ENCODE results near the gene SULT1C4.
"Not testable (repeated sequence)": the region's sequence is repeated elsewhere in the genome, so short reads cannot be mapped to it uniquely, and the experiment has no call there.

The SULT1C4 gene

DNA sequence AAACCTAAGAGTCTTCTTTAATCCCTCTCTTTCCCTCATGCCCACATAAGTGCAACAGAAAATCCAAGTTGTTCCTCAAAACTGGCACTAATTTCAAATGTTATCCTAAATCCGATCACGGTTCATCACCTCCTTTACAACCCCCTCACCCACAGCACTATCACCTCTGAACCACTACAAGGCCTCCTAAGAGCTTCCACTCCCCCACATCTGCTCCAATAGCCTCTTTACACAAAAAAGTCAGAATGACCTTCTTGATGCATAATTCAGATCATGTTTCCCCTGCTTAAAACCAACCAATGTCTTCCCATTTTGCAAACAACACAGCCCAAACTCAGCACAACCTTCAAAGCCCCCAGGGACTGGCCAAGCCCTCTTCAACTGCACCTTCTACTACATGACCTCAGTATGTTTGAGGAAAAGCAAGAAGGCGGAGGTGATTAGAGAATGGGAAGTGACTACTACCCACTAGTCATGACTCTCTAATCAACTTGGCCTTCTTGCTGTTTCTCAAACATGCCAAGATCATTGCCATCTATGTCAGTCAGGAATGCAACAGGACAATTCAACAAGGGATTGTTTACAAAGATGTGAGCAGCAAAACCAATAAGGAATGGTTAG, 36.6 kb downstream of the SULT1C4 start:
- no peak for DNase-seq

DNA sequence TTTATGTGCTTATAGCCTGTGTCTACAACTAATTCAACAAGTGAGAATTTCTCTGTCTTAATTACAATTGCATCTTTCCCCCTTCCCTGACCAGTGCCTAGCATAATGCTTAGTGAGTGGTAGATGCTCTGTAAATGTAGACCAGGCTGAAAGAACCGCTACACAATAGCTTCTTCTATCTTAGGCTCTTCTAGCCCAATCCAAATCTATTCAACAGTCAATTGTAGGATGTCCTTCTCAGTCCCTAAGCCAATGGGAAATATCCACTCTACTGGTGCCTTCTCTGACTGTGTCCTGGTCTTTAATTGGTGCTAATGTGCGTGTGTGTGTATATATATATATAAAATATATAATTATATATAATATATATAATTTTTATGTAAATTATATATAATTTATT, 37.2 kb downstream of the SULT1C4 start:
- DNase-seq = no peak

DNA sequence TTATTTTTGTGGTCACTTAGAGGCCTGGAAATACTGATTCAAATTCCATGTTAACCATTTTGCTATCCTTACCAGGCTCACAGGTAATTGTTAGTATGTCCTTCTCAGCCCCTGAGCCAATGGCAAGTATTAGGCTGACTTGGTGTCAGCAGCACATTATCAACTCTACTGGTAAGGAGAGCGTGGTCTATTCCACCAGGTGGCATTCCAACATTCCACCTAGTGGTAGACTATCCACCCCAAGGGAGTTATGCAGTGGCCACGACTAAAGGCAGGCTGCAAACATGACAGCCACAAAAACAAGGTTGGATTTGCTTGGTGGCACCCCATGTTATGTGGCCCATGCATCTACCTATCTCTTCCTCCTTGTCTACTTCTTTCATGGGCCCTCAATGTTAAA, 39.5 kb downstream of the SULT1C4 start:
- no peak for DNase-seq

DNA sequence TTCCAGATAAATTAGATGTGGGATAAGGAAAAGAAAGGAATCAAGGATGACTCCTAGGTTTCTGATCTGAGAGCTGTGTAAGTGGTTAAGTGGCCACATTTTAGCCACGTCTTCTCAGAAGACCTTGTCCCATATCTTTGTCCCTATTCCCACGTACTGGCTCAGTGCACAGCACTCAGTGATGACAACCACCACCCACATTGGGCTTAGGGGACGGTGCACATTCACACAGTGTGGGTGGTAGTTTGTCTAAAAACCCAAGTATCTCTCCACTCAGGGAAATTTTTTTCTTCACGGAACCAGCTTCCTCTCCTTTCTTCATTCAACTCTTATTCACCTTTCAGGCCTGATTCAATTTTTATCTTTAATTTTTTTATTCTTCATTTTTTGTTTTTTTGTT, 40.7 kb downstream of the SULT1C4 start:
- no peak for DNase-seq

DNA sequence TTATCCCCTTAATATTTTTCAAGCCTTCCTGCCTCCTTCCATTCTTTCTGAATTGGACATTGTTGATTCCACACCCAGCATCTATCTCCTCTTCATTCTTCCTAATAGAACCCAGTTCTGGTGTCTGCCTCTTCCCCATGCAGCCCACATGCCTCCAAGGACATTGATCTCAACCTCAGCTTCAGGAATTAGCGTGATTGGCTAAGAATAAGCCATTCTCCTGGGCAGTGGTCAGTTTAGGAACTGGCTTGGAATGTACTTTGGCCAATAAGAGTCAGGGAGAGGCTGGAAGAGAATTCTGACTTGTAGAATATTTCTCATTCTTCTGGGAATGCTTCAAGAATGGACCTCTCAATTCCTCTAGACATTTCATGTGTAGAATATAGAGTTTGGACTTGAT, 45.3 kb downstream of the SULT1C4 start:
- no peak for DNase-seq

DNA sequence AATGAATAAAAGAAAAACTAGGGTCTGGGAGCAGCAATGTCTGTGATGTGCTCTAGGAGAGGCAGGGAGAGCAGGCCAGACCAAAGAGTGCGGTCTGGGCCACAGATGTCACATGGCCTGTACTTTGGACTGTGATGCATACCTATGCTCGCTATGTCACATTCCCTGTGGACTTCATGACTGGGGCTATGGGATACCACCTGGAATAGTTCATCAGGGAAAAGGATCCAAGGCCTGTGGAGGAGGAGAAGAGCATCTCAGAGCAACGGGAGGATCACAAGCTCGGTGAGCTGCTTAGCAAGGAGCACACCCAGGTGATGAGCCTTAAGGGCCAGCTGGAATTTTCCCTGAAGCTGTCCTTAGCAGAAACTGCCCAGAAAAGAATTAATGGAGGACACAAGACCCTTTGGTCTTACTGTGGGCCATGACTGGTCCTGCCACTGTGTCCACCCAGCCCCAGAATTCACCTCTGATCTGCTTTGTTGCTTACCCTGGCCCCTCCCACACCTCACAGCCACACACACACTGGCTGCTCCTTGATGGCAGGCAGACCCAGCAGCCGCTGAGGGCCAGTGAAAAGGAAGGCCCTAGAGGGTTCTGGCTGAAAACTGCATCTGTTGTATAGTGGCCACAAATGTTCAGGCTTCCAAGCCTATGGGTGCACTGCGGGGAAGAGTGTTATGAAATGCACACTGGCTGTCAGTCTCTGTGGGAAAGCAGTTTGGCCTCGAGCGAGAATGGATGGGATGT, 45.9 kb downstream of the SULT1C4 start:
- no peak for DNase-seq

DNA sequence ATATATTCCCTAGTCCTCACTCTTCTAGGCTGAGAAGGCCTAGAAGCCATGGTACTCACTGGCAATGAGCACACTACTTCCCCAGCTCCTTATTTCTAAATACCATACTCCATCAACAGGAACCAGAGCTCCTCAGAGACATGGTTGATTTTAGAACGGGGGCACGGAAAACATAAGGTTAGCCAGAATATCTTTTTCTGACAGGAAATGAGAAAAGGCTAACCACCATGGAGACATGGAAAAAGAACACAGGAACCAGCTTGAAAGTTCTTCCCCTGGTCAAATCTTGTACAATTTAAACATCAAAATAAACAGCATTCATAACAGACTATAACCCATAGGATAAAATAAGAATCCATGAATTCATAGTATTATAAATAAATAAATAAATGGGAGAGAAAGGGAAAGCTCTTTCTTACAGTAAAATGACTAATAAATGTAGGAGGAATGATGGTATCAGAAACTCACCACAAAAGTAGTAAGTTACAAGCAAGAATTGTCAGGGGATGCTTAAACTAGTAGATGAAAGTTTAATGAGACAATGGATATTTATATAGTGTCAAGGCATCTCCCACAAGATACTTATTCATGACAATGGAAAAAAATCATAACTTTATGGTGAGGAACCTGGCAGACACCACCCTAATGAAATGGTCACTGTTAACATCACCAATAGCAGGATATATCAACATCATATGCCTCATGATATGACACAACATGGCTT, 50.7 kb downstream of the SULT1C4 start:
- DNase-seq = peak; percentile 16

DNA sequence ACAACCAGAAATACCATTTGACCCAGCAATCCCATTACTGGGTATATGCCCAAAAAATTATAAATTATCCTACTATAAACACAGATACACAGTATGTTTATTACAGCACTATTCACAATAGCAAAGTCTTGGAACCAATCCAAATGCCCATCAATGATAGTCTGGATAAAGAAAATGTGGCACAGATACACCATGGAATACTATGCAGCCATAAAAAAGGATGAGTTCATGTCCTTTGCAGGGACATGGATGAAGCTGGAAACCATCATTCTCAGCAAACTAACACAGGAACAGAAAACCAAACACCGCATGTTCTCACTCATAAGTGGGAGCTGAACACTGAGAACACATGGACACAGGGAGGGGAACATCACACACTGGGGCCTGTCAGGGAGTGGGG, 57.8 kb downstream of the SULT1C4 start:
- DNase-seq = not testable (repeated sequence)

DNA sequence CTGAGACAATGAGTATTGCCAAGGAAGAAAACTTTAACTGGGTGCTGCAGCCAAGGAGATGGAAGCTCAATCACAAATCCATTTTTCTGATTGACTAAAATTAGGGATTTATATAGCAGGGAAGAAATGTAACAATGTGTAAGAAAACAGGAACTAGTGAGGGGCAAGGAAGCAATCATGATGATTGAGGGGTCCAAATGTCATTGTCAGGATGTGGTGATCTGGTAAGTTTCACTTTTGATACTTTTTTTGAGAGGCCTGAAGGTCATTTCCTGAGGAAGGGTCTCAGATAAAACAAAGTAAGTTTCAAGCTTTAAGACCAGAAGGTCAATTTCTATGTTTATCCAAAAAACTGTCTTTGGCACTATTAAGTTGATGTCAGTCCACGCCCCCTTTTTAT, 59.2 kb downstream of the SULT1C4 start:
- DNase-seq = no peak
